SK-N-SH (cell line): ENCODE results near the gene FTO. TPM values are rescaled to one million over a fixed set of nuclear protein-coding genes. Genes with fewer than 3 reads are reported as not detected.

Experiments
- CTCF ChIA-PET: fragments of 300-600, 350-600 bp; formaldehyde crosslinking; extraction: SDS; loops from one replicate; lab custom pipeline; 2021; lab: Yijun Ruan, JAX
- POLR2A ChIA-PET: fragments of 350-600 bp; sonication (Branson Sonifier 250); formaldehyde crosslinking; extraction: SDS; loops from one replicate; lab custom pipeline; 2020; ENCODE audit warnings: antibody characterized with exemption, inconsistent platforms; lab: Yijun Ruan, JAX
- DNase-seq: peaks from one replicate; pipeline ENCODE4 v3.0.0; 2012
- H2AFZ ChIP-seq: fragments of 200-600 bp; sonication (generic); 2 replicates; pipeline ENCODE4 v1.8.1; 2016; ENCODE audit warnings: antibody characterized with exemption, mild to moderate bottlenecking, low read depth
- H3F3A ChIP-seq: fragments of 200-600 bp; sonication (generic); replicated peaks from 2 replicates; pipeline ENCODE3; 2016; ENCODE audit warnings: antibody characterized with exemption, mild to moderate bottlenecking; ENCODE audit not compliant: insufficient read depth
- H3K27ac ChIP-seq, 2 experiments: fragments of 200-500 bp in 1 of 2; fragments of 200-600 bp in 1 of 2; sonication (Bioruptor generic) in 1 of 2; sonication (generic), shearing (Covaris generic) in 1 of 2; 2 replicates each; pipeline versions ENCODE4 v1.5.1 to v1.6.1; 2014 to 2016; ENCODE audit warnings: low read depth in 2 of 2, inconsistent platforms in 1 of 2, low read length in 1 of 2, mild to moderate bottlenecking in 1 of 2, mixed read lengths in 1 of 2
- H3K27me3 ChIP-seq: fragments of 200-600 bp; sonication (generic), shearing (Covaris generic); 2 replicates; pipeline ENCODE4 v1.6.1; 2016; ENCODE audit warnings: mixed run types; ENCODE audit not compliant: insufficient read depth
- H3K36me3 ChIP-seq, 2 experiments: fragments of 200-500 bp in 1 of 2; fragments of 200-600 bp in 1 of 2; sonication (Bioruptor generic) in 1 of 2; sonication (generic) in 1 of 2; replicated peaks in 1 of 2; 2 replicates each; pipeline versions ENCODE3 to v1.5.1; 2014 to 2016; ENCODE audit warnings: low read length in 1 of 2, mild to moderate bottlenecking in 1 of 2; ENCODE audit not compliant: insufficient read depth in 2 of 2, control insufficient read depth in 1 of 2
- H3K4me1 ChIP-seq, 2 experiments: fragments of 200-500 bp in 1 of 2; fragments of 200-600 bp in 1 of 2; sonication (Bioruptor generic) in 1 of 2; sonication (generic), shearing (Covaris generic) in 1 of 2; 2 replicates each; pipeline versions ENCODE4 v1.5.1 to v1.6.1; 2014 to 2016; ENCODE audit warnings: low read depth in 1 of 2, low read length in 1 of 2, mixed run types in 1 of 2; ENCODE audit not compliant: insufficient read depth in 2 of 2, control insufficient read depth in 1 of 2
- H3K4me2 ChIP-seq: fragments of 200-600 bp; sonication (generic), shearing (Covaris generic); 2 replicates; pipeline ENCODE4 v1.6.1; 2017; ENCODE audit warnings: mixed run types
- H3K4me3 ChIP-seq, 2 experiments: fragments of 200-500 bp in 1 of 2; fragments of 200-600 bp in 1 of 2; sonication (Bioruptor generic) in 1 of 2; sonication (generic), shearing (Covaris generic) in 1 of 2; 2 replicates each; pipeline versions ENCODE4 v1.5.1 to v1.8.1; 2014 to 2016; ENCODE audit warnings: low read depth in 2 of 2, inconsistent platforms in 1 of 2, low read length in 1 of 2, mild to moderate bottlenecking in 1 of 2, mixed read lengths in 1 of 2, moderate library complexity in 1 of 2
- H3K79me2 ChIP-seq: fragments of 200-600 bp; sonication (generic); 2 replicates; pipeline ENCODE4 v1.8.1; 2017; ENCODE audit warnings: mild to moderate bottlenecking; ENCODE audit not compliant: insufficient read depth
- H3K9ac ChIP-seq: fragments of 200-600 bp; sonication (generic); 2 replicates; pipeline ENCODE4 v1.6.1; 2017; ENCODE audit warnings: mixed run types
- H3K9me2 ChIP-seq: fragments of 200-600 bp; sonication (generic); 2 replicates; pipeline ENCODE4 v1.6.1; 2017; ENCODE audit warnings: mixed run types
- H3K9me3 ChIP-seq: fragments of 200-600 bp; sonication (generic); 2 replicates; pipeline ENCODE4 v1.6.1; 2017; ENCODE audit warnings: mixed run types, mild to moderate bottlenecking, moderate library complexity
- H4K20me1 ChIP-seq: fragments of 200-600 bp; sonication (generic); 2 replicates; pipeline ENCODE4 v1.6.1; 2017; ENCODE audit warnings: mild to moderate bottlenecking, mixed run types; ENCODE audit not compliant: insufficient read depth
- EP300 ChIP-seq, 2 experiments: IDR thresholded peaks; 2 replicates each; pipeline versions ENCODE4 v1.4.0 to v1.6.1; 2012; ENCODE audit warnings: borderline replicate concordance in 1 of 2, low read depth in 1 of 2, low read length in 1 of 2
- EZH2phosphoT487 ChIP-seq: fragments of 200-600 bp; sonication (generic); IDR thresholded peaks from 2 replicates; pipeline ENCODE4 v1.6.1; 2017; ENCODE audit warnings: low read depth, mixed run types, mild to moderate bottlenecking, antibody characterized with exemption, moderate library complexity, borderline replicate concordance
- FOSL2 ChIP-seq: IDR thresholded peaks from 2 replicates; pipeline ENCODE4 v1.4.0; 2012; ENCODE audit warnings: low read depth, mild to moderate bottlenecking, moderate library complexity, borderline replicate concordance
- FOXM1 ChIP-seq: IDR thresholded peaks from 2 replicates; pipeline ENCODE4 v1.4.0; 2012; ENCODE audit warnings: low read depth, mild to moderate bottlenecking
- MEF2A ChIP-seq: IDR thresholded peaks from 2 replicates; pipeline ENCODE4 v1.4.0; 2012; ENCODE audit warnings: low read depth, borderline replicate concordance
- MXI1 ChIP-seq: IDR thresholded peaks from 2 replicates; pipeline ENCODE4 v1.6.1; 2012; ENCODE audit warnings: mild to moderate bottlenecking, low read depth, low read length, improper control_type of control experiment
- RCOR1 ChIP-seq: fragments of 150-350 bp; IDR thresholded peaks from 2 replicates; pipeline ENCODE4 v1.6.1; 2017; ENCODE audit warnings: antibody characterized with exemption, low read length
- SMC3 ChIP-seq: IDR thresholded peaks from 2 replicates; pipeline ENCODE4 v1.6.1; 2012; ENCODE audit warnings: low read depth, low read length, improper control_type of control experiment
- TEAD4 ChIP-seq: IDR thresholded peaks from 2 replicates; pipeline ENCODE4 v1.4.0; 2012; ENCODE audit warnings: mild to moderate bottlenecking, borderline replicate concordance; ENCODE audit not compliant: insufficient read depth
- YY1 ChIP-seq: IDR thresholded peaks from 2 replicates; pipeline ENCODE4 v1.4.0; 2012; ENCODE audit warnings: low read depth, mild to moderate bottlenecking
- WGBS: methylation state at CpG from one replicate; pipeline ENCODE4 v1.1.6; 2017; ENCODE audit warnings: low lambda C conversion rate; 5-methylcytosine and 5-hydroxymethylcytosine counted together
- polyA plus RNA-seq, 3 experiments: library from polyadenylated mRNA; depleted of rRNA; stranded (reverse); fragments of >200 nt; gene quantifications; 2 replicates each; pipeline ENCODE4 v1.2.3, GENCODE V29; 2012
- TF ChIP-seq, protein P1 (sequence below): IDR thresholded peaks from 2 replicates; pipeline ENCODE4 v1.6.1; 2012; ENCODE audit warnings: mild to moderate bottlenecking, low read depth, low read length, moderate library complexity
- TF ChIP-seq, protein P2 (sequence below): fragments of 200-600 bp; sonication (generic); IDR thresholded peaks from 2 replicates; pipeline ENCODE4 v1.6.1; 2017; ENCODE audit warnings: antibody characterized with exemption, mild to moderate bottlenecking, moderate library complexity
- TF ChIP-seq, protein P3 (sequence below): fragments of 150-350 bp; IDR thresholded peaks from 2 replicates; pipeline ENCODE4 v1.6.1; 2016; ENCODE audit warnings: mild to moderate bottlenecking, low read depth, low read length
- TF ChIP-seq, protein P4 (sequence below): fragments of 150-350 bp; IDR thresholded peaks from 2 replicates; pipeline ENCODE4 v1.6.1; 2017; ENCODE audit warnings: antibody characterized with exemption, low read length, low read depth, borderline replicate concordance
- TF ChIP-seq, protein P5 (sequence below): IDR thresholded peaks from 2 replicates; pipeline ENCODE4; 2012

Gene FTO
- polyA plus RNA-seq, 1 of the 3 experiments (the other 2 are of a cell fraction) = 41.2 TPM

DNA sequence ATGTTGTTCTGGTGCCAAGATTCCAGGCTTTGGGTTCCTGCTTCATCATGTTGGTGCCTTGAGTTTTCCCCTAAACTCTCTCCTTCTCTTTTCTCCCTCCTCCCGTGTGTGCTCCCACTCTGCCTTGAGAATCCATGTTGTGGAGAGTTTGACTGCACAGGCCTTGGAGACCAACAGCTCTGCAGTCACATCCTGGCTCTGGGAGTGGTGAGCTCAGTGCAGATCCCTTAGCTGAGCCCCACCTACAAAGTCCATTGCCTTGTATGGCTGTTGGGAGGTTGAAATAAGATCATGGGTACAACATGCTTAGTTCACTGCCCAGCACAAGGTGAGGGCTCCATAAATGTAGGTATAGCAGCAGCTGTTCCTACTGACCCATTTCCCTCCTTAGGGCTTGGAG, 496.8 kb downstream of the FTO start:
- ChIA-PET POLR2A (no interaction called here), CTCF (no interaction called here)

DNA sequence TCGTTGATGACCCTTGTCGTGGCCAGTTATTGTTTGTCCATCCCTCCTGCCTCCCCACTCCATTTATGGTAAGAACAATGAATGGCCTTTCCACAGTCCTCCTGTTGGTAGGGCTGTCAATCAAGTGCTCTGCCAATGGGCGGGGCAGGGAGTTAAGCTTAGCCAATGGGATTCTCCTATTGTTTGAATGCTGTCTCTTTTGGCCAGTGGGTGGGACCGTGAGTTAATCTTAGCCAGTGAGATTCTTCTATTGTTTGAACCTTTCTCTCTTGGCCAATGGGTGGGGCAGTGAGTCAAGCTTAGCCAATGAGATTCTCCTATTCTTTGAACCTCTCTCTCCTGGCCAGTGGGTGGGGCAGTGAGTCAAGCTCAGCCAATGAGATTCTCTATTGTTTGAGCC, 497.2 kb downstream of the FTO start:
- ChIA-PET CTCF (no interaction called here), POLR2A (no interaction called here)
- H3K27me3 ChIP-seq = peaks cover 8% of the 10 kb centered on the region; the same call in 1 of the 2 replicates
- no peak overlapping the region for H3K4me3 ChIP-seq
- no peaks in the 10 kb centered on the region for H3K79me2 ChIP-seq
- H3K4me1 ChIP-seq = no peaks in the 10 kb centered on the region
- no peak overlapping the region for H3K27ac ChIP-seq
- H3K9ac ChIP-seq = no peak overlapping the region
- H3K36me3 ChIP-seq = no peaks in the 10 kb centered on the region
- DNase-seq = no peak
- H3F3A ChIP-seq = no peaks in the 10 kb centered on the region
- no peaks in the 10 kb centered on the region for H4K20me1 ChIP-seq
- 73% methylated on average over 4 of the region's 4 CpGs for WGBS
- H3K9me2 ChIP-seq = no peaks in the 10 kb centered on the region
- no peaks in the 10 kb centered on the region for H3K9me3 ChIP-seq
- no peak overlapping the region for H3K4me2 ChIP-seq
- no peak overlapping the region for H2AFZ ChIP-seq
- TF ChIP-seq FOSL2 (no peak), TEAD4 (no peak), MXI1 (no peak), MEF2A (no peak), YY1 (no peak), RCOR1 (no peak), SMC3 (no peak), EP300 (IDR thresholded peaks at IDR 0.05; ENCODE audit: borderline replicate concordance in 1 of 2, low read depth in 1 of 2, low read length in 1 of 2) (no peak), FOXM1 (no peak), EZH2phosphoT487 (no peak)
- TF ChIP-seq, protein P1, sequence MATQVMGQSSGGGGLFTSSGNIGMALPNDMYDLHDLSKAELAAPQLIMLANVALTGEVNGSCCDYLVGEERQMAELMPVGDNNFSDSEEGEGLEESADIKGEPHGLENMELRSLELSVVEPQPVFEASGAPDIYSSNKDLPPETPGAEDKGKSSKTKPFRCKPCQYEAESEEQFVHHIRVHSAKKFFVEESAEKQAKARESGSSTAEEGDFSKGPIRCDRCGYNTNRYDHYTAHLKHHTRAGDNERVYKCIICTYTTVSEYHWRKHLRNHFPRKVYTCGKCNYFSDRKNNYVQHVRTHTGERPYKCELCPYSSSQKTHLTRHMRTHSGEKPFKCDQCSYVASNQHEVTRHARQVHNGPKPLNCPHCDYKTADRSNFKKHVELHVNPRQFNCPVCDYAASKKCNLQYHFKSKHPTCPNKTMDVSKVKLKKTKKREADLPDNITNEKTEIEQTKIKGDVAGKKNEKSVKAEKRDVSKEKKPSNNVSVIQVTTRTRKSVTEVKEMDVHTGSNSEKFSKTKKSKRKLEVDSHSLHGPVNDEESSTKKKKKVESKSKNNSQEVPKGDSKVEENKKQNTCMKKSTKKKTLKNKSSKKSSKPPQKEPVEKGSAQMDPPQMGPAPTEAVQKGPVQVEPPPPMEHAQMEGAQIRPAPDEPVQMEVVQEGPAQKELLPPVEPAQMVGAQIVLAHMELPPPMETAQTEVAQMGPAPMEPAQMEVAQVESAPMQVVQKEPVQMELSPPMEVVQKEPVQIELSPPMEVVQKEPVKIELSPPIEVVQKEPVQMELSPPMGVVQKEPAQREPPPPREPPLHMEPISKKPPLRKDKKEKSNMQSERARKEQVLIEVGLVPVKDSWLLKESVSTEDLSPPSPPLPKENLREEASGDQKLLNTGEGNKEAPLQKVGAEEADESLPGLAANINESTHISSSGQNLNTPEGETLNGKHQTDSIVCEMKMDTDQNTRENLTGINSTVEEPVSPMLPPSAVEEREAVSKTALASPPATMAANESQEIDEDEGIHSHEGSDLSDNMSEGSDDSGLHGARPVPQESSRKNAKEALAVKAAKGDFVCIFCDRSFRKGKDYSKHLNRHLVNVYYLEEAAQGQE = no peak

More for the DNA sequence above, 496.8 kb downstream of the FTO start:
- H4K20me1 ChIP-seq = no peaks in the 10 kb centered on the region
- peaks cover 8% of the 10 kb centered on the region; the same call in 1 of the 2 replicates for H3K27me3 ChIP-seq
- DNase-seq = no peak
- H3K9ac ChIP-seq = no peak overlapping the region
- no peak for TF ChIP-seq SMC3
- TF ChIP-seq, protein P2, sequence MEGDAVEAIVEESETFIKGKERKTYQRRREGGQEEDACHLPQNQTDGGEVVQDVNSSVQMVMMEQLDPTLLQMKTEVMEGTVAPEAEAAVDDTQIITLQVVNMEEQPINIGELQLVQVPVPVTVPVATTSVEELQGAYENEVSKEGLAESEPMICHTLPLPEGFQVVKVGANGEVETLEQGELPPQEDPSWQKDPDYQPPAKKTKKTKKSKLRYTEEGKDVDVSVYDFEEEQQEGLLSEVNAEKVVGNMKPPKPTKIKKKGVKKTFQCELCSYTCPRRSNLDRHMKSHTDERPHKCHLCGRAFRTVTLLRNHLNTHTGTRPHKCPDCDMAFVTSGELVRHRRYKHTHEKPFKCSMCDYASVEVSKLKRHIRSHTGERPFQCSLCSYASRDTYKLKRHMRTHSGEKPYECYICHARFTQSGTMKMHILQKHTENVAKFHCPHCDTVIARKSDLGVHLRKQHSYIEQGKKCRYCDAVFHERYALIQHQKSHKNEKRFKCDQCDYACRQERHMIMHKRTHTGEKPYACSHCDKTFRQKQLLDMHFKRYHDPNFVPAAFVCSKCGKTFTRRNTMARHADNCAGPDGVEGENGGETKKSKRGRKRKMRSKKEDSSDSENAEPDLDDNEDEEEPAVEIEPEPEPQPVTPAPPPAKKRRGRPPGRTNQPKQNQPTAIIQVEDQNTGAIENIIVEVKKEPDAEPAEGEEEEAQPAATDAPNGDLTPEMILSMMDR = no peak
- TF ChIP-seq, protein P3, sequence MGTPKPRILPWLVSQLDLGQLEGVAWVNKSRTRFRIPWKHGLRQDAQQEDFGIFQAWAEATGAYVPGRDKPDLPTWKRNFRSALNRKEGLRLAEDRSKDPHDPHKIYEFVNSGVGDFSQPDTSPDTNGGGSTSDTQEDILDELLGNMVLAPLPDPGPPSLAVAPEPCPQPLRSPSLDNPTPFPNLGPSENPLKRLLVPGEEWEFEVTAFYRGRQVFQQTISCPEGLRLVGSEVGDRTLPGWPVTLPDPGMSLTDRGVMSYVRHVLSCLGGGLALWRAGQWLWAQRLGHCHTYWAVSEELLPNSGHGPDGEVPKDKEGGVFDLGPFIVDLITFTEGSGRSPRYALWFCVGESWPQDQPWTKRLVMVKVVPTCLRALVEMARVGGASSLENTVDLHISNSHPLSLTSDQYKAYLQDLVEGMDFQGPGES = no peak
- TF ChIP-seq, protein P4, sequence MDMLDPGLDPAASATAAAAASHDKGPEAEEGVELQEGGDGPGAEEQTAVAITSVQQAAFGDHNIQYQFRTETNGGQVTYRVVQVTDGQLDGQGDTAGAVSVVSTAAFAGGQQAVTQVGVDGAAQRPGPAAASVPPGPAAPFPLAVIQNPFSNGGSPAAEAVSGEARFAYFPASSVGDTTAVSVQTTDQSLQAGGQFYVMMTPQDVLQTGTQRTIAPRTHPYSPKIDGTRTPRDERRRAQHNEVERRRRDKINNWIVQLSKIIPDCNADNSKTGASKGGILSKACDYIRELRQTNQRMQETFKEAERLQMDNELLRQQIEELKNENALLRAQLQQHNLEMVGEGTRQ = no peak
- TF ChIP-seq, protein P5, sequence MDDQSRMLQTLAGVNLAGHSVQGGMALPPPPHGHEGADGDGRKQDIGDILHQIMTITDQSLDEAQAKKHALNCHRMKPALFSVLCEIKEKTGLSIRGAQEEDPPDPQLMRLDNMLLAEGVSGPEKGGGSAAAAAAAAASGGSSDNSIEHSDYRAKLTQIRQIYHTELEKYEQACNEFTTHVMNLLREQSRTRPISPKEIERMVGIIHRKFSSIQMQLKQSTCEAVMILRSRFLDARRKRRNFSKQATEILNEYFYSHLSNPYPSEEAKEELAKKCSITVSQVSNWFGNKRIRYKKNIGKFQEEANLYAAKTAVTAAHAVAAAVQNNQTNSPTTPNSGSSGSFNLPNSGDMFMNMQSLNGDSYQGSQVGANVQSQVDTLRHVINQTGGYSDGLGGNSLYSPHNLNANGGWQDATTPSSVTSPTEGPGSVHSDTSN = no peak
- H2AFZ ChIP-seq = no peak overlapping the region
- H3K9me2 ChIP-seq = no peaks in the 10 kb centered on the region
- H3K27ac ChIP-seq = no peak overlapping the region
- no peaks in the 10 kb centered on the region for H3F3A ChIP-seq
- no peaks in the 10 kb centered on the region for H3K4me1 ChIP-seq
- no peaks in the 10 kb centered on the region for H3K79me2 ChIP-seq
- H3K36me3 ChIP-seq = no peaks in the 10 kb centered on the region
- H3K9me3 ChIP-seq = no peaks in the 10 kb centered on the region
- 56% methylated on average over 1 of the region's 1 CpG for WGBS
- no peak overlapping the region for H3K4me3 ChIP-seq
- no peak overlapping the region for H3K4me2 ChIP-seq
